C1 segment of cervical spinal cord (tissue), 14 donors: ENCODE data around the gene IVL.

Experiments
- DNase-seq, 14 donors: peaks; one replicate each; lab custom pipeline; 2025; lab: John Stamatoyannopoulos, UW

The IVL gene, protein sequence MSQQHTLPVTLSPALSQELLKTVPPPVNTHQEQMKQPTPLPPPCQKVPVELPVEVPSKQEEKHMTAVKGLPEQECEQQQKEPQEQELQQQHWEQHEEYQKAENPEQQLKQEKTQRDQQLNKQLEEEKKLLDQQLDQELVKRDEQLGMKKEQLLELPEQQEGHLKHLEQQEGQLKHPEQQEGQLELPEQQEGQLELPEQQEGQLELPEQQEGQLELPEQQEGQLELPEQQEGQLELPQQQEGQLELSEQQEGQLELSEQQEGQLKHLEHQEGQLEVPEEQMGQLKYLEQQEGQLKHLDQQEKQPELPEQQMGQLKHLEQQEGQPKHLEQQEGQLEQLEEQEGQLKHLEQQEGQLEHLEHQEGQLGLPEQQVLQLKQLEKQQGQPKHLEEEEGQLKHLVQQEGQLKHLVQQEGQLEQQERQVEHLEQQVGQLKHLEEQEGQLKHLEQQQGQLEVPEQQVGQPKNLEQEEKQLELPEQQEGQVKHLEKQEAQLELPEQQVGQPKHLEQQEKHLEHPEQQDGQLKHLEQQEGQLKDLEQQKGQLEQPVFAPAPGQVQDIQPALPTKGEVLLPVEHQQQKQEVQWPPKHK

DNA sequence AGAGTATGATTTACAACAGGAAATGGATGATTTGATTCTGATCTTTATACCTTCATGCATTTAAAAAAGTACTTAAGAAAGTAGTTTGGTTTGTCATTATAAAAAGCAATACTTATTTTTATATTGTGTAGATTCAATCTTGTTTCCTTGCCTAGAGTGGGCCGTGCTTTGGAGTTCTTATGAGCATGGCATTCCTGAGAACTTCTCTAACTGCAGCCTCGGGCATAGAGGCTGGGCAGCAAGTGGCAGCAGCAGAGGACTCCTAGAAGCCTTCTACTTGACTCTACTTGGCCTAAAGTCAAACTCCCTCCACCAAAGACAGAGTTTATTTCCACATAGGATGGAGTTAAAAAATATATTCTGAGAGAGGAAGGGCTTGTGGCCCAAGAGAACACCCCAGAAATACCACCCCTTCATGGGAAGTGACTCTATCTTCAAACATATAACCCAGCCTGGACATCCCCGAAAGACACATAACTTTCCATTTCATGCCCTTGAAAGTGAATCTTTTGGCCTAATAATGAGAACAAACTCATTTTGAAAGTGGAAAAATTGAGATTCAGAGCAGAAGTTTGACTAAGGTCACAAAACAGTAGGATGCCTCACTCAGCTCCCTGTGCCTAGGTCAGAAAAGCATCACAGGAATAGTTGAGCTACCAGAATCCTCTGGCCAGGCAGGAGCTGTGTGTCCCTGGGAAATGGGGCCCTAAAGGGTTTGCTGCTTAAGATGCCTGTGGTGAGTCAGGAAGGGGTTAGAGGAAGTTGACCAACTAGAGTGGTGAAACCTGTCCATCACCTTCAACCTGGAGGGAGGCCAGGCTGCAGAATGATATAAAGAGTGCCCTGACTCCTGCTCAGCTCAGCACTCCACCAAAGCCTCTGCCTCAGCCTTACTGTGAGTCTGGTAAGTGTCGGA, at the start of gene IVL:
TSS of gene IVL (plus strand) at position 861 of the 916 bp plus-strand sequence. CDS start 1,252 bp downstream, outside the sequence.
- no peak for DNase-seq

- DNase-seq = no peak
These were observed 48.6 kb upstream of the IVL start, which contains the start of gene LCE7A for GRCh38 chr1:152859696-152860095. Gene LCE7A, plus strand, starts transcription at chr1:152859996. Its CDS starts 702 bp downstream, at chr1:152860698.

GRCh38 chr1:152860129-152860528, 48.2 kb upstream of the IVL start:
- DNase-seq = no peak

GRCh38 chr1:152861374-152861773, 47.0 kb upstream of the IVL start:
- no peak for DNase-seq

- no peak for DNase-seq
These were observed 43.9 kb upstream of the IVL start for GRCh38 chr1:152864443-152864842.

- no peak for DNase-seq
These were observed 42.0 kb upstream of the IVL start for GRCh38 chr1:152866321-152866720.

GRCh38 chr1:152869808-152870419, 38.4 kb upstream of the IVL start:
- peak in 7 of 14 donors; percentile 1 to 48 (median 16) for DNase-seq

DNA sequence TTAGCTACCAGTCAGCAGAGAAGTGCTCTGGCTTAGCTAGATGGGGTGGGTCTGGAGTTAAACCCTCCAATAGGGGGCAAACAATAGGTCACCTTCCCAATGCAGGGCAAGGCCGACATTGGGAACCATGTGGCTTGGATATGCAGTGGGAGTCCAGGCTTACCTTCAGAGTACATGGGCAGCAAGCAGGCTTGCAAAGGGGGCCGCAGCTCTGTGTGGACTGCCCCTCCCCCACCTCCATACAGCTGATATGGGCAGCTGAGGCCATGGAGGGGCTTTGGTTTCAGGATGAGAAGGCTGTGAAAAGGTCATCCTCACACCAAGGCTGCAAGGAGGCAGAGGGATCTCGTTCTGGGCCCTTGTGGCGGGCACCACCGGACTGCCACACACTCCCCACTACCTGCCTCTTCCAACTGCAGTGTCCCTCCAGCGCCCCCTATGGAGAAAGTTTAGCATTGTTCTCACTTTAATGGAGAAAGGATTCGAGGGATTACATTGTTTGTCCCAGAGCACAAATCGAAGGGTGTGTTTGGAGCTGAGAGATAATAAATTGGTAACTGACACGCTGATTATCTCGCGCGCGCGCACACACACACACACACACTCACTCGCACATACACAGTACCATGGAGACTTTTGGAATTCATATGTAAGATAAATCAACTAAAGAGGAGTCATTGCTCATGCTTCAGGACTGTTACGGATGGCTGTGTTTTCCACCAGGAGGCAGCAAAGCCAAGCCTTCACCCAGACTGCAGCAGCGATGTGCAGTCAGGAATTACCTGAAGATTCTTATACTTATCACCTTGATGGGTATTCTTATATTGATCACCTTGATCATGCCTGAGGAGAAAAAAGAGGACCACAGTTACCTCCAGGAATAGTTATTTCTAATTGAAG, 37.3 kb upstream of the IVL start:
- DNase-seq = no peak

GRCh38 chr1:152871731-152872126, 36.6 kb upstream of the IVL start:
- no peak for DNase-seq

DNA sequence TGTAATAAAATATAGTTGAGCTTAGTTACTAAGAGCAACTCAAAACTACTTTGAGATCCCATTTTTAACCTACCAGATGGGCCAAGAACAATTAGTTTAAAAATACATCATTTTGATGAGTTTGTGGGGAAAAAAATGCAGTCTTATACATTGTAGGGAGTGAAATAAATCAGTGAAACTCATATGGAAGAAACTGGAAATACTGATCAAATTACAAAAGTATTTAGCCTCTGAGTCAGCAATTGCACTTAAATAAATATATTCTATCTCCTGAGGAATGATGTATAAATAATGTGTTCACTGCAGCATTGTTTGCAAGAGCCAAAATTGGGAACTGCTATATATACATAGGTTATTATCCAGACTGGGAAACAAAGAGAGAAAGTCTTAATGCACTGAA, 34.9 kb upstream of the IVL start:
- no peak for DNase-seq

DNA sequence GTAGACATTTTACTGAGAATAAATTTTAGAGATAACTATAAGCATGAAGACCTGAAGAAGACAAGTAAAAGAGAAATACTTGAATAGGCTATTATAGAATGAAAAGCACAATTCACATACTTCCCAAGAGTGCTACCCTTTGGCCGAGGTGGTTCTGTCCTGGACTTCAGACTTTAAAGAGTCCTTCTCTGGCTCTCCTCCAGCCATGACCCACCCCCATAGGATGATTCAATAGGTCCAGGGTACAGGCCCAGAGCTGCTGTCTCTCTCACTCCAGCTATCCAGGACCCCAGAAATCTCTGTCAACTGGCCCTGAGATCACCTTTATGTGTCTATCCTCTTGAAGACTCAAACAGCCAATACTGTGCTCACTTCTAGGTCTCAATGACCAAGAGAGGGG, 31.5 kb upstream of the IVL start:
- no peak for DNase-seq

DNA sequence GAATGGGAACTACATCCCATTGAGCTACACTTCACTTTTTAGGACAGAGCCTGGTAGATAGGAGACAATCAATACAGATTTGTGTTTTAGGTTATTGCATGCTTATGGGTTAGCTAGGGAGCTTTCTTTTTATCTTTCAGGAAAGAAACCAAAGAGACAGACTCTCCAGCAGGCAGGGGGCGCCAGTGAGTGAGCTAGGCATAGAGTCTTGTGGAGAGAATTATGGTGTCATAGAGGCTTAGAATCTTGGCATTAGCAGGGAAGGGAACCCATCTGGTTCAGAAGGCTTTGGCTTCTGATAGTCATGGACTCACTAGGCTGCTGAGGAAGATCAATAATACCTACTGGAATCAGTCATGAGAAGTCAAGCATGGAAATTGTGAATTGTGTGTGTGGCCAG, 30.3 kb upstream of the IVL start, which contains the start of gene SMCP:
TSS of gene SMCP (plus strand) at position 281 of the 400 bp plus-strand sequence. CDS start 6,101 bp downstream, outside the sequence.
- DNase-seq = no peak

GRCh38 chr1:152879559-152880198, 28.7 kb upstream of the IVL start:
- DNase-seq = no peak

- DNase-seq = no peak
These were observed 28.0 kb upstream of the IVL start for GRCh38 chr1:152880316-152880715.

DNA sequence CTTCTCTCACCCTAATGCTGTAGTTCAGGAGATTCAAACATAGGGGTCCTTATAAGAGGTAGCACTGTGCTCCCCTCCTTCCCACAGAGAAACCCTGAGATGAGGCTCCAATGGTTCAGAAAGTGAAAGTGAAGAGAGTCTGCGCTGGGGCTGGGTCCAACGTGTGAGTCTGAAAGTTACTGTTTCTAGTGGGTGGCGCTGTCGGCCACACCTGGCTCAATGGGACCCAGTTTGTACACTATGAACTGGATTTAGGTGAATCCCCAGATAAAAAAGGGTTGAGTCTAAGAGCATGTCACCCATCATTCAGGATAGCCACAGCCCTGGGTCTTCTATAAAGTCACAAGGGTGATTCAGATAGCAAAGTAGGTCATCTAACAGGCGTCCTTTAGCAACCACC, 27.4 kb upstream of the IVL start:
- no peak for DNase-seq

- DNase-seq = no peak
These were observed 24.3 kb upstream of the IVL start for GRCh38 chr1:152884085-152884484.

- DNase-seq = no peak
These were observed 23.8 kb upstream of the IVL start for GRCh38 chr1:152884506-152884905.

- DNase-seq = no peak
These were observed 23.3 kb upstream of the IVL start for GRCh38 chr1:152884966-152885624.

GRCh38 chr1:152886085-152886484, 22.3 kb upstream of the IVL start:
- no peak for DNase-seq
